Stomach (tissue), 9 donors: ENCODE results near the gene ST8SIA1. TPM values are rescaled to one million over a fixed set of nuclear protein-coding genes. Genes with fewer than 3 reads are reported as not detected.
"Not testable (repeated sequence)": the region's sequence is repeated elsewhere in the genome, so short reads cannot be mapped to it uniquely, and the experiment has no call there.

Source experiments
- DNase-seq, 2 donors: peaks; one replicate each; pipeline versions ENCODE4 v3.0.0 to v3.0.0-alpha.2; 2013 to 2019
- H3K27ac ChIP-seq, 5 donors: fragments of 200-600 bp in 4 of 5; sonication (generic) in 4 of 5; one replicate each; pipeline ENCODE4 v1.5.1; 2013 to 2019; ENCODE audit warnings: mild to moderate bottlenecking in 1 of 5, moderate library complexity in 1 of 5
- H3K27me3 ChIP-seq, 3 donors: fragments of 200-600 bp; sonication (generic); one replicate each; pipeline ENCODE4 v1.5.1; 2017 to 2019; ENCODE audit warnings: mixed run types in 1 of 3
- H3K36me3 ChIP-seq, 4 donors: fragments of 200-600 bp; sonication (generic); 1 replicate in 3 of 4; 2 replicates in 1 of 4; pipeline ENCODE4 v1.5.1; 2016 to 2019
- H3K4me1 ChIP-seq, 4 donors: fragments of 200-600 bp; sonication (generic); one replicate each; pipeline ENCODE4 v1.5.1; 2016 to 2019
- H3K4me3 ChIP-seq, 4 donors: fragments of 200-600 bp; sonication (generic) in 3 of 4; one replicate each; pipeline ENCODE4 v1.5.1; 2016 to 2019; ENCODE audit warnings: mild to moderate bottlenecking in 1 of 4
- H3K9me3 ChIP-seq, 4 donors: fragments of 200-600 bp; sonication (generic); one replicate each; pipeline ENCODE4 v1.5.1; 2016 to 2019
- EP300 ChIP-seq: sonication (generic); formaldehyde crosslinking; IDR thresholded peaks from one replicate; pipeline ENCODE4 v1.6.1; 2017; ENCODE audit warnings: antibody characterized with exemption
- POLR2A ChIP-seq, 4 donors: fragments of 450-650 bp; IDR thresholded peaks; one replicate each; pipeline ENCODE4 v1.6.1; 2016; ENCODE audit warnings: antibody characterized with exemption in 4 of 4, control low read depth in 2 of 4, mild to moderate bottlenecking in 1 of 4, moderate library complexity in 1 of 4
- POLR2AphosphoS5 ChIP-seq, 3 donors: sonication (generic); formaldehyde crosslinking; IDR thresholded peaks; one replicate each; pipeline ENCODE4 v1.6.1; 2016; ENCODE audit warnings: antibody characterized with exemption in 3 of 3
- WGBS, 5 donors: extraction: QIAGEN DNeasy Blood & Tissue Kit in 3 of 5; methylation state at CpG; one replicate each; pipeline versions ENCODE4 v1.1.5 to v1.1.7; 2013 to 2018; 5-methylcytosine and 5-hydroxymethylcytosine counted together
- intact Hi-C: fragments of 100-400 bp; cut with DNase I; formaldehyde crosslinking; loops from one replicate; pipeline ENCODE4 v1.15.1; 2023; ENCODE audit warnings: low total_unique reads
- polyA plus RNA-seq, 3 donors: library from polyadenylated mRNA; stranded (reverse); fragments of 200-250 nt; gene quantifications; one replicate each; pipeline ENCODE4 v1.2.3, GENCODE V29; 2013
- total RNA-seq, 5 donors: library from RNA; depleted of rRNA; stranded (reverse); fragments of >200 nt; gene quantifications; one replicate each; pipeline versions ENCODE4 v1.1.0 to v1.2.3, GENCODE V29; 2014 to 2016
- TF ChIP-seq, protein P1 (sequence below), 7 experiments: fragments of 450-650 bp in 4 of 7; fragments of 200-600 bp in 3 of 7; sonication (generic) in 3 of 7; IDR thresholded peaks; one replicate each; pipeline ENCODE4 v1.5.1; 2016 to 2019; ENCODE audit warnings: antibody characterized with exemption in 7 of 7, control low read depth in 2 of 7, mild to moderate bottlenecking in 1 of 7
- donor health status: healthy with polysubstance abuse.
- donor health status: Bipolar disorder and iron deficiency.
- donor health status: healthy.

ST8SIA1 gene
- total and polyA plus RNA-seq, 8 donors = 0.29 to 5.0 (median 2.2) TPM

DNA sequence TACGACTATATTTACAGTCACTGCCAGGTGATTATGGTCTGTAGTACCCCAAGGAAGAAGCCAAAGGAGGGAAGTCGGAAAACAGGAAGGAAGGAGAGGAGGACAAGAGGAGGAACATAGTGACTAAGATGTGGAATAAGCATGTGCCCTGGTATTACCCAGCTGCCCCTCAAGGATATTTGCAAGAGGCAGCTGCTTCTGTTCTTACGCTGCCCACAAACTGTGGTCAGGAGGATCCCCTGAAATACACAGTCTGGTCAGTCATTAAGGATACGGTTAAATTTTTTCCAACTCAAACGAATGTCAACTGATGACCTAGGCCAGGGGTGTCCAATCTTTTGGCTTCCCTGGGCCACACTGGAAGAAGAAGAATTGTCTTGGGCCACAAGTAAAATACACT lies 162.0 kb downstream of the ST8SIA1 start:
- Histone ChIP-seq H3K27me3 (no peaks in the 10 kb centered on the region), H3K9me3 (no peaks in the 10 kb centered on the region), H3K4me1 (no peaks in the 10 kb centered on the region), H3K36me3 (no peaks in the 10 kb centered on the region), H3K4me3 (no peak overlapping the region), H3K27ac (no peak overlapping the region)
- DNase-seq = no peak
- intact Hi-C loops = no loop called here
- TF ChIP-seq EP300 = no peak
- TF ChIP-seq POLR2A (IDR thresholded peaks at IDR 0.05) = no peak
- no peak for TF ChIP-seq POLR2AphosphoS5 (IDR thresholded peaks at IDR 0.05)
- TF ChIP-seq, protein P1, sequence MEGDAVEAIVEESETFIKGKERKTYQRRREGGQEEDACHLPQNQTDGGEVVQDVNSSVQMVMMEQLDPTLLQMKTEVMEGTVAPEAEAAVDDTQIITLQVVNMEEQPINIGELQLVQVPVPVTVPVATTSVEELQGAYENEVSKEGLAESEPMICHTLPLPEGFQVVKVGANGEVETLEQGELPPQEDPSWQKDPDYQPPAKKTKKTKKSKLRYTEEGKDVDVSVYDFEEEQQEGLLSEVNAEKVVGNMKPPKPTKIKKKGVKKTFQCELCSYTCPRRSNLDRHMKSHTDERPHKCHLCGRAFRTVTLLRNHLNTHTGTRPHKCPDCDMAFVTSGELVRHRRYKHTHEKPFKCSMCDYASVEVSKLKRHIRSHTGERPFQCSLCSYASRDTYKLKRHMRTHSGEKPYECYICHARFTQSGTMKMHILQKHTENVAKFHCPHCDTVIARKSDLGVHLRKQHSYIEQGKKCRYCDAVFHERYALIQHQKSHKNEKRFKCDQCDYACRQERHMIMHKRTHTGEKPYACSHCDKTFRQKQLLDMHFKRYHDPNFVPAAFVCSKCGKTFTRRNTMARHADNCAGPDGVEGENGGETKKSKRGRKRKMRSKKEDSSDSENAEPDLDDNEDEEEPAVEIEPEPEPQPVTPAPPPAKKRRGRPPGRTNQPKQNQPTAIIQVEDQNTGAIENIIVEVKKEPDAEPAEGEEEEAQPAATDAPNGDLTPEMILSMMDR (IDR thresholded peaks at IDR 0.05) = no peak
- 66 to 72% (median 72%) methylated on average over 5 of the region's 5 CpGs for WGBS, 5 donors

DNA sequence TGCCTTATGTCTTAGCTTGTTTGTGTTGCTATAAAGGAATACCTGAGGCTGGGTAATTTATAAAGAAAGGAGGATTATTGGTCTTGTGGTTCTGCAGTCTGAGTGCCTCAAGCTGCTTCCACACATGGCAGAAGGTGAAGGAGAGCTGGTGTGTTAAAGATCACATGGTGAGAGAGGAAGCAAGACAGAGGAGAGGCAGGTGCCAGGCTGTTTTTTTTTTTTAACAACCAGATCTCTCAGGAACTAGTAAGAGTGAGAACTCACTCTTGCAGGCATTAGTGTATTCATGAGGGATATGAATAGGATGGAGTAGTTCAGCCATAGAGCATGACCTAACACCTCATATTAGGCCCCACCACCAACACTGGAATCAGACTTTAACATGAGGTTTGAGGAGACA lies 165.1 kb downstream of the ST8SIA1 start:
- no peak for DNase-seq
- Histone ChIP-seq H3K9me3 (no peaks in the 10 kb centered on the region), H3K4me3 (no peak overlapping the region), H3K27ac (no peak overlapping the region), H3K4me1 (no peaks in the 10 kb centered on the region), H3K36me3 (no peaks in the 10 kb centered on the region), H3K27me3 (no peaks in the 10 kb centered on the region)
- intact Hi-C loops = no loop called here
- no peak for TF ChIP-seq EP300
- no peak for TF ChIP-seq POLR2A (IDR thresholded peaks at IDR 0.05)
- TF ChIP-seq, protein P1 (IDR thresholded peaks at IDR 0.05) = no peak
- TF ChIP-seq POLR2AphosphoS5 (IDR thresholded peaks at IDR 0.05) = no peak

DNA sequence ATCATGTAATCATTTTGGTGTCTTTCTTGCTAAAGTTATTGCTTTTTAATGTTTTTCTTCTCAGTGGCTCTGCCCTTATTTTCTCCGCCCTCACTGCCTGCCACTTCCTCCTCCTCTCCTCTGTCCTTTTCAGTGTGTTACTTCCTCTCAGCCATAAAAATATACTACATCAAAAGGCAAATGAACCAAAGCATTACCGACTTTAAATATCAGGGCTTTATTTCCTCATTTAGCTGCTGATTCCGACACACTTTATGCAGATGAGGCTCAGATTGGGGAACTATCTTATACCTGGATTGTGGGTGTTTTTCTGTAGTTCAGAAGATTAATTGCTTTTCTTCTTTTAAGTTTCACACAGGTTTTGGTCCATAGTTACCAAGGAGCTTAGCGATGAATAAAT lies 170.4 kb downstream of the ST8SIA1 start:
- intact Hi-C loops = no loop called here
- TF ChIP-seq POLR2AphosphoS5 (IDR thresholded peaks at IDR 0.05) = no peak
- TF ChIP-seq, protein P1 (IDR thresholded peaks at IDR 0.05) = no peak
- TF ChIP-seq EP300 = no peak
- no peak for TF ChIP-seq POLR2A (IDR thresholded peaks at IDR 0.05)
- no peaks in the 10 kb centered on the region for H3K27me3 ChIP-seq
- H3K9me3 ChIP-seq = no peaks in the 10 kb centered on the region
- H3K4me1 ChIP-seq = no peaks in the 10 kb centered on the region
- no peak overlapping the region for H3K27ac ChIP-seq
- WGBS, 5 donors = 71 to 86% (median 75%) methylated on average over 4 of the region's 4 CpGs
- no peaks in the 10 kb centered on the region for H3K36me3 ChIP-seq
- H3K4me3 ChIP-seq = no peak overlapping the region
- DNase-seq = peak in 1 of 2 donors; percentile 23

DNA sequence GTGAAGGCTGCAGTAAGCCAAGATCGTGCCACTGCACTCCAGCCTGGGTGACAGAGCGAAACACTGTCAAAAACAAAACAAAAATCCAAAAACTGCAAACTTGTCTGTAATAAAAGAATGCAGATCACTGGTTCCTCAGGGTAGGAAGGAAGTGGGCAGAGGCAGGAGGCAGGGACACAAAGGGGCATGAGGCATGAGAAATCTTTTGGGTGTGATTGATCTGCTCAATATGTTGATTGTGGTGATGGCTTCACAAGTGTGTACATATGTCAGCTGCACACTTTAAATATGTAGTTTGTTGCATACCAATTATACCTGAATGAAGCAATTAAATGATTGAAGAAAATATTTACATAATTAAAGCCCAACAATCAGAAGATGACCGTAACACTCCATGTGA lies 170.9 kb downstream of the ST8SIA1 start:
- no peaks in the 10 kb centered on the region for H3K36me3 ChIP-seq
- no peak for DNase-seq
- H3K27me3 ChIP-seq = no peaks in the 10 kb centered on the region
- no peak overlapping the region for H3K27ac ChIP-seq
- no peak overlapping the region for H3K4me3 ChIP-seq
- TF ChIP-seq EP300 = no peak
- TF ChIP-seq POLR2AphosphoS5 (IDR thresholded peaks at IDR 0.05) = no peak
- no peak for TF ChIP-seq POLR2A (IDR thresholded peaks at IDR 0.05)
- no peaks in the 10 kb centered on the region for H3K4me1 ChIP-seq
- WGBS, 5 donors = 79 to 86% (median 85%) methylated on average over 3 of the region's 3 CpGs
- H3K9me3 ChIP-seq = no peaks in the 10 kb centered on the region
- intact Hi-C loops = no loop called here

DNA sequence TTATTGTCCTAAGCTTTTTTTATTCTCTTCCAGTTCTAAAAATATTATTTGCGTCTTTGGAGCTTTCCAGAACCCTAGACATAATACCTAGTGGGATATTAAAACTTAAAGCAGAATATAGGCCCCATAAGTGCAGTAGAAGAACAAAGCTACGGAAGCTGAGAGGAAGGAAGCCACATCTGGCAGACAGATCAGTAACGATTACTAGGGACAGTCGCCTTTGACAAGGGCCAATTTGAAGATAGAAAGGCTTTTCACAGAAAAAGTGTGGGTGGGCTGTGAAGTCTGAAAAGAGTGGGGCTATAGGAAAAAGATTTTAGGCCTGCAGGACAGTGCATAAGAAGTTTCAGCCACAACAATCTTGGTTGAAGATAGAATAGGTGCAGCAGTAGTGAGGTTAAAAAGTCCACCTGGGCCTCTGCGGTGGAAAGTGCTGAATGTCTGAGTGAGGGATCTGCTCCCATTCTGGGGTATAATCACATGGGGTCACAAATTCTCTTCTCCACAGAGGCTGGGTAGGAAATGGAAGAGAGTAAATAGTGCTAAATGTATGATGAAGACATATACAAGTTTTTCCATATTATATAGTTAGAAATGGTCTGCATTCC lies 174.0 kb downstream of the ST8SIA1 start:
- 36 to 57% (median 48%) methylated on average over 5 of the region's 5 CpGs for WGBS, 5 donors
- intact Hi-C loops = no loop called here
- Histone ChIP-seq H3K27ac (no peak overlapping the region), H3K9me3 (no peaks in the 10 kb centered on the region), H3K4me1 (no peaks in the 10 kb centered on the region), H3K4me3 (no peak overlapping the region), H3K36me3 (no peaks in the 10 kb centered on the region), H3K27me3 (no peaks in the 10 kb centered on the region)
- peak in 1 of 2 donors; percentile 22 for DNase-seq
- TF ChIP-seq, protein P1 (IDR thresholded peaks at IDR 0.05) = no peak
- no peak for TF ChIP-seq POLR2A (IDR thresholded peaks at IDR 0.05)
- no peak for TF ChIP-seq EP300
- no peak for TF ChIP-seq POLR2AphosphoS5 (IDR thresholded peaks at IDR 0.05)

DNA sequence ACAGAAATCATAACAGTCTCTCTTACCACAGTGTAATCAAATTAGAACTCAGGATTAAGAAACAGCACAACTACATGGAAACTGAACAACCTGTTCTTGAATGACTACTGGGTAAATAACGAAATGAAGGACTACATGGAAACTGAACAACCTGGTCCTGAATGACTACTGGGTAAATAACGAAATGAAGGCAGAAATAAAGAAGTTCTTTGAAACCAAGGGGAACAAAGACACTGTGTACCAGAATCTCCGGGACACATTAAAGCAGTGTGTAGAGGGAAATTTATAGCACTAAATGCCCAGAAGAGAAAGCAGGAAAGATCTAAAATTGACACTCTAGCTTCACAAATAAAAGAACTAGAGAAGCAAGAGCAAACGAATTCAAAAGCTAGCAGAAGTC lies 185.2 kb downstream of the ST8SIA1 start:
- H3K4me3 ChIP-seq, H3K27me3 ChIP-seq, DNase-seq, H3K27ac ChIP-seq, intact Hi-C loops, H3K4me1 ChIP-seq, H3K36me3 ChIP-seq, H3K9me3 ChIP-seq: not testable (repeated sequence)
- WGBS, 5 donors = 43 to 65% (median 54%) methylated on average over 4 of the region's 4 CpGs

DNA sequence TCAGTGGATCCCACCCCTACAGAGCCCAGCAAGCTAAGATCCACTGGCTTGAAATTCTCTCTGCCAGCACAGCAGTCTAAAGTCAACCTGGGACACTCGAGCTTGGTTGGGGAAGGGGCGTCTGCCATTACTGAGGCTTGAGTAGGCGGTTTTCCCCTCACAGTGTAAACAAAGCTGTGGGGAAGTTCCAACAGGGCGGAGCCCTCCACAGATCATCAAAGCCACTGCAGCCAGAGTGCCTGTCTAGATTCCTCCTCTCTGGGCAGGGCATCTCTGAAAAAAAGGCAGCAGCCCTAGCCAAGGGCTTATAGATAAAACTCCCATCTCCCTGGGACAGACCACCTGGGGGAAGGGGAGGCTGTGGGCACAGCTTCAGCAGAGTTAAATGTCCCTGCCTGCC lies 187.8 kb downstream of the ST8SIA1 start:
- WGBS, 5 donors = 28 to 47% (median 37%) methylated on average over 4 of the region's 4 CpGs
- H3K4me3 ChIP-seq, H3K4me1 ChIP-seq, H3K27me3 ChIP-seq, H3K36me3 ChIP-seq, H3K9me3 ChIP-seq, intact Hi-C loops, H3K27ac ChIP-seq: not testable (repeated sequence)
- DNase-seq = peak in 1 of 2 donors; percentile 12
